ENCODE data around the gene EIF2B5. TPM values are rescaled to one million over a fixed set of nuclear protein-coding genes. Genes with fewer than 3 reads are reported as not detected.
A peak's percentile ranks its signal among the peaks of the same experiment; 100 is the strongest.

Gene EIF2B5
- total RNA-seq, 1 donor: 22.1 TPM

- H3K36me3 ChIP-seq (ENCODE audit: insufficient read depth, low read length): peaks cover 73% of the 10 kb centered on the region
- DNase-seq (ENCODE audit: insufficient read length, low spot score, missing footprints): peak; percentile 100
Observed at GRCh38 chr3:184168363-184169120, 33.4 kb downstream of the EIF2B5 start.

GRCh38 chr3:184169896-184170875 lies 35.0 kb downstream of the EIF2B5 start:
- Histone ChIP-seq H3K4me1 (ENCODE audit: insufficient read depth, low read length) (peaks cover 60% of the 10 kb centered on the region), H4K20me1 (ENCODE audit: insufficient read depth, low read length) (peaks cover 24% of the 10 kb centered on the region), H2AFZ (ENCODE audit: low read length) (no peak overlapping the region), H3K9me3 (ENCODE audit: low read depth, low read length) (no peaks in the 10 kb centered on the region), H3K36me3 (ENCODE audit: insufficient read depth, low read length) (peaks cover 56% of the 10 kb centered on the region), H3K79me2 (ENCODE audit: insufficient read depth, low read length) (peaks cover 48% of the 10 kb centered on the region), H3K27me3 (ENCODE audit: insufficient read depth, low read length) (no peaks in the 10 kb centered on the region), H3K27ac (ENCODE audit: low read depth, low read length) (peak overlapping the region; percentile 98), H3K4me2 (ENCODE audit: insufficient read depth, low read length) (no peak overlapping the region), H3K4me3 (ENCODE audit: insufficient read depth, low read length) (no peak overlapping the region)
- TF ChIP-seq, protein P1, sequence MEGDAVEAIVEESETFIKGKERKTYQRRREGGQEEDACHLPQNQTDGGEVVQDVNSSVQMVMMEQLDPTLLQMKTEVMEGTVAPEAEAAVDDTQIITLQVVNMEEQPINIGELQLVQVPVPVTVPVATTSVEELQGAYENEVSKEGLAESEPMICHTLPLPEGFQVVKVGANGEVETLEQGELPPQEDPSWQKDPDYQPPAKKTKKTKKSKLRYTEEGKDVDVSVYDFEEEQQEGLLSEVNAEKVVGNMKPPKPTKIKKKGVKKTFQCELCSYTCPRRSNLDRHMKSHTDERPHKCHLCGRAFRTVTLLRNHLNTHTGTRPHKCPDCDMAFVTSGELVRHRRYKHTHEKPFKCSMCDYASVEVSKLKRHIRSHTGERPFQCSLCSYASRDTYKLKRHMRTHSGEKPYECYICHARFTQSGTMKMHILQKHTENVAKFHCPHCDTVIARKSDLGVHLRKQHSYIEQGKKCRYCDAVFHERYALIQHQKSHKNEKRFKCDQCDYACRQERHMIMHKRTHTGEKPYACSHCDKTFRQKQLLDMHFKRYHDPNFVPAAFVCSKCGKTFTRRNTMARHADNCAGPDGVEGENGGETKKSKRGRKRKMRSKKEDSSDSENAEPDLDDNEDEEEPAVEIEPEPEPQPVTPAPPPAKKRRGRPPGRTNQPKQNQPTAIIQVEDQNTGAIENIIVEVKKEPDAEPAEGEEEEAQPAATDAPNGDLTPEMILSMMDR (IDR thresholded peaks at IDR 0.05; ENCODE audit: extremely low read depth, low read depth, low read length): no peak
- DNase-seq (ENCODE audit: insufficient read length, low spot score, missing footprints): no peak

More at GRCh38 chr3:184168363-184169120, 33.4 kb downstream of the EIF2B5 start:
- peak overlapping the region; percentile 59 for H3K4me2 ChIP-seq (ENCODE audit: insufficient read depth, low read length)
- peaks cover 39% of the 10 kb centered on the region for H4K20me1 ChIP-seq (ENCODE audit: insufficient read depth, low read length)
- peaks cover 52% of the 10 kb centered on the region for H3K79me2 ChIP-seq (ENCODE audit: insufficient read depth, low read length)
- peak overlapping the region; percentile 98 for H3K27ac ChIP-seq (ENCODE audit: low read depth, low read length)
- H3K4me1 ChIP-seq (ENCODE audit: insufficient read depth, low read length): peaks cover 51% of the 10 kb centered on the region
- TF ChIP-seq, protein P1 (IDR thresholded peaks at IDR 0.05; ENCODE audit: extremely low read depth, low read depth, low read length): no peak
- no peak overlapping the region for H3K4me3 ChIP-seq (ENCODE audit: insufficient read depth, low read length)
- H3K9me3 ChIP-seq (ENCODE audit: low read depth, low read length): no peaks in the 10 kb centered on the region
- no peak overlapping the region for H2AFZ ChIP-seq (ENCODE audit: low read length)
- no peaks in the 10 kb centered on the region for H3K27me3 ChIP-seq (ENCODE audit: insufficient read depth, low read length)

- TF ChIP-seq, protein P1 (IDR thresholded peaks at IDR 0.05; ENCODE audit: extremely low read depth, low read depth, low read length): no peak
- peaks cover 26% of the 10 kb centered on the region for H4K20me1 ChIP-seq (ENCODE audit: insufficient read depth, low read length)
- H3K27me3 ChIP-seq (ENCODE audit: insufficient read depth, low read length): no peaks in the 10 kb centered on the region
- H3K79me2 ChIP-seq (ENCODE audit: insufficient read depth, low read length): peaks cover 46% of the 10 kb centered on the region
- peak overlapping the region; percentile 2 for H3K4me3 ChIP-seq (ENCODE audit: insufficient read depth, low read length)
- H3K4me2 ChIP-seq (ENCODE audit: insufficient read depth, low read length): peak overlapping the region; percentile 46
- peaks cover 43% of the 10 kb centered on the region for H3K36me3 ChIP-seq (ENCODE audit: insufficient read depth, low read length)
- no peaks in the 10 kb centered on the region for H3K9me3 ChIP-seq (ENCODE audit: low read depth, low read length)
- H2AFZ ChIP-seq (ENCODE audit: low read length): no peak overlapping the region
- H3K27ac ChIP-seq (ENCODE audit: low read depth, low read length): peak overlapping the region; percentile 80
- peaks cover 68% of the 10 kb centered on the region for H3K4me1 ChIP-seq (ENCODE audit: insufficient read depth, low read length)
- peak; percentile 99 for DNase-seq (ENCODE audit: insufficient read length, low spot score, missing footprints)
Observed at GRCh38 chr3:184171562-184171961, 36.4 kb downstream of the EIF2B5 start.
